Osteoblast (primary cell): ENCODE measurements around the gene RASGRF2. TPM values are rescaled to one million over a fixed set of nuclear protein-coding genes. Genes with fewer than 3 reads are reported as not detected.
A peak's percentile ranks its signal among the peaks of the same experiment; 100 is the strongest.

Source experiments
- DNase-seq: peaks from one replicate; pipeline ENCODE4 v3.0.0; 2011; ENCODE audit warnings: low spot score, mixed read lengths; ENCODE audit not compliant: insufficient read length; ENCODE audit errors: missing footprints
- H2AFZ ChIP-seq: 2 replicates; pipeline ENCODE4 v1.6.0; 2011; ENCODE audit warnings: mild to moderate bottlenecking, low read length
- H3K27ac ChIP-seq: 2 replicates; pipeline ENCODE4 v1.5.1; 2011; ENCODE audit warnings: mild to moderate bottlenecking, low read depth, low read length, moderate library complexity
- H3K27me3 ChIP-seq: 2 replicates; pipeline ENCODE4 v1.6.0; 2012; ENCODE audit warnings: mild to moderate bottlenecking, control low read depth, inconsistent platforms, low read length, moderate library complexity; ENCODE audit not compliant: insufficient read depth
- H3K36me3 ChIP-seq: 2 replicates; pipeline ENCODE4 v1.5.1; 2011; ENCODE audit warnings: mild to moderate bottlenecking, low read length, control low read depth, moderate library complexity; ENCODE audit not compliant: insufficient read depth
- H3K4me1 ChIP-seq: 2 replicates; pipeline ENCODE4 v1.5.1; 2011; ENCODE audit warnings: mild to moderate bottlenecking, low read length, control low read depth, moderate library complexity; ENCODE audit not compliant: insufficient read depth
- H3K4me2 ChIP-seq: 2 replicates; pipeline ENCODE4 v1.6.0; 2011; ENCODE audit warnings: mild to moderate bottlenecking, low read length; ENCODE audit not compliant: insufficient read depth
- H3K4me3 ChIP-seq: fragments of 200-600 bp; sonication (generic); 3 replicates; pipeline ENCODE4 v1.5.1; 2012; ENCODE audit warnings: mild to moderate bottlenecking, low read length, inconsistent platforms; ENCODE audit not compliant: insufficient read depth
- H3K79me2 ChIP-seq: 2 replicates; pipeline ENCODE4 v1.6.0; 2012; ENCODE audit warnings: mild to moderate bottlenecking, low read length, control low read depth, inconsistent platforms; ENCODE audit not compliant: insufficient read depth
- H3K9me3 ChIP-seq: 2 replicates; pipeline ENCODE4 v1.5.1; 2011; ENCODE audit warnings: low read depth, low read length, control low read depth
- H4K20me1 ChIP-seq: 2 replicates; pipeline ENCODE4 v1.6.0; 2012; ENCODE audit warnings: mild to moderate bottlenecking, low read length, control low read depth; ENCODE audit not compliant: insufficient read depth
- CTCF ChIP-seq: IDR thresholded peaks from 2 replicates; pipeline ENCODE4 v1.5.1; 2011; ENCODE audit warnings: mild to moderate bottlenecking, low read depth, low read length, moderate library complexity; ENCODE audit errors: extremely low read depth
- total RNA-seq: library from RNA; depleted of rRNA; stranded (reverse); fragments of >200 nt; gene quantifications from 2 replicates; pipeline ENCODE4 v1.2.3, GENCODE V29; 2012

The RASGRF2 gene
- total RNA-seq, 1 donor = under 0.01 TPM

GRCh38 chr5:81078930-81079329 is 118.8 kb downstream of the RASGRF2 start:
- no peak overlapping the region for H2AFZ ChIP-seq
- no peak for DNase-seq
- peaks cover 18% of the 10 kb centered on the region for H3K27me3 ChIP-seq
- H3K9me3 ChIP-seq = peaks cover 7% of the 10 kb centered on the region
- H3K79me2 ChIP-seq = no peaks in the 10 kb centered on the region
- no peak overlapping the region for H3K4me3 ChIP-seq
- H3K27ac ChIP-seq = no peak overlapping the region
- no peak overlapping the region for H3K4me2 ChIP-seq
- H4K20me1 ChIP-seq = no peaks in the 10 kb centered on the region
- no peaks in the 10 kb centered on the region for H3K4me1 ChIP-seq
- H3K36me3 ChIP-seq = no peaks in the 10 kb centered on the region
- no peak for TF ChIP-seq CTCF

- peak overlapping the region; percentile 89 for H2AFZ ChIP-seq
- H3K36me3 ChIP-seq = no peaks in the 10 kb centered on the region
- H3K4me3 ChIP-seq = peak overlapping the region; percentile 57
- H3K9me3 ChIP-seq = peaks cover 7% of the 10 kb centered on the region
- no peaks in the 10 kb centered on the region for H3K79me2 ChIP-seq
- H3K4me1 ChIP-seq = no peaks in the 10 kb centered on the region
- H3K4me2 ChIP-seq = peak overlapping the region; percentile 70
- no peak overlapping the region for H3K27ac ChIP-seq
- no peak for TF ChIP-seq CTCF
- DNase-seq = no peak
- peaks cover 18% of the 10 kb centered on the region for H3K27me3 ChIP-seq
- H4K20me1 ChIP-seq = no peaks in the 10 kb centered on the region
These were observed 120.8 kb downstream of the RASGRF2 start for GRCh38 chr5:81080809-81081460.

GRCh38 chr5:81081461-81081835 is 121.3 kb downstream of the RASGRF2 start:
- H3K4me3 ChIP-seq = peak overlapping the region; percentile 57
- TF ChIP-seq CTCF = no peak
- peaks cover 18% of the 10 kb centered on the region for H3K27me3 ChIP-seq
- no peaks in the 10 kb centered on the region for H3K4me1 ChIP-seq
- peaks cover 7% of the 10 kb centered on the region for H3K9me3 ChIP-seq
- H3K79me2 ChIP-seq = no peaks in the 10 kb centered on the region
- H2AFZ ChIP-seq = peak overlapping the region; percentile 89
- peak overlapping the region; percentile 70 for H3K4me2 ChIP-seq
- no peaks in the 10 kb centered on the region for H4K20me1 ChIP-seq
- H3K36me3 ChIP-seq = no peaks in the 10 kb centered on the region
- DNase-seq = peak; percentile 78
- H3K27ac ChIP-seq = no peak overlapping the region

- no peaks in the 10 kb centered on the region for H3K79me2 ChIP-seq
- H3K36me3 ChIP-seq = no peaks in the 10 kb centered on the region
- DNase-seq = no peak
- H2AFZ ChIP-seq = no peak overlapping the region
- peaks cover 18% of the 10 kb centered on the region for H3K27me3 ChIP-seq
- no peaks in the 10 kb centered on the region for H3K9me3 ChIP-seq
- no peak overlapping the region for H3K4me3 ChIP-seq
- no peaks in the 10 kb centered on the region for H3K4me1 ChIP-seq
- no peak overlapping the region for H3K4me2 ChIP-seq
- H3K27ac ChIP-seq = no peak overlapping the region
- no peak for TF ChIP-seq CTCF
- no peaks in the 10 kb centered on the region for H4K20me1 ChIP-seq
These were observed 126.7 kb downstream of the RASGRF2 start for GRCh38 chr5:81086881-81087281.
